NB4 (cell line): ENCODE measurements around the gene DAP.

Experiments used
- CTCF ChIP-seq: IDR thresholded peaks from one replicate; pipeline ENCODE4 v1.5.1; 2012; ENCODE audit warnings: low read depth, low read length
- POLR2A ChIP-seq: IDR thresholded peaks from 2 replicates; pipeline ENCODE4 v1.6.1; 2011; ENCODE audit warnings: mild to moderate bottlenecking; ENCODE audit not compliant: insufficient read length; ENCODE audit errors: extremely low read depth

- TF ChIP-seq CTCF = no peak
- no peak for TF ChIP-seq POLR2A
Observed at GRCh38 chr5:10630126-10630525, 130.9 kb downstream of the DAP start.
